Endothelial cell of umbilical vein (primary cell): ENCODE results near the gene LILRA2. TPM values are rescaled to one million over a fixed set of nuclear protein-coding genes. Genes with fewer than 3 reads are reported as not detected.

Source experiments
- BruUV-seq: library from RNA; stranded (reverse); fragments of 400-500 nt; replicated peaks from 2 replicates; lab custom pipeline; 2021; lab: Mats Ljungman, UMichigan
- CTCF ChIA-PET: fragments of 300-600, 350-600 bp; sonication (Branson Sonifier 250); formaldehyde crosslinking; loops from one replicate; lab custom pipeline; 2021; ENCODE audit warnings: antibody characterized with exemption, inconsistent platforms; lab: Charles Lee
- POLR2A ChIA-PET: fragments of 300-600, 350-600 bp; sonication (Branson Sonifier 250); formaldehyde crosslinking; loops from one replicate; lab custom pipeline; 2021; ENCODE audit warnings: antibody characterized with exemption, inconsistent platforms; lab: Charles Lee
- DNase-seq: peaks from one replicate; pipeline ENCODE4 v3.0.0-alpha.2; 2011; ENCODE audit warnings: low read depth, low spot score
- FAIRE-seq: peaks from 2 replicates; lab custom pipeline; 2011; peaks lifted over from hg19 to GRCh38; lab: Jason Lieb, UNC
- H2AFZ ChIP-seq: 2 replicates; pipeline ENCODE4 v1.6.0; 2012; ENCODE audit warnings: low read depth, low read length, control low read depth, inconsistent platforms
- H3K27ac ChIP-seq: 2 replicates; pipeline ENCODE4 v1.5.1; 2011; ENCODE audit warnings: low read depth, mild to moderate bottlenecking, control low read depth, low read length, moderate library complexity; ENCODE audit not compliant: insufficient read depth
- H3K27me3 ChIP-seq, 2 experiments: 2 replicates each; pipeline versions ENCODE4 v1.6.0 to v1.6.1; 2011; ENCODE audit warnings: low read length in 2 of 2, mixed read lengths in 1 of 2; ENCODE audit not compliant: control insufficient read depth in 2 of 2, insufficient read depth in 2 of 2
- H3K36me3 ChIP-seq, 2 experiments: 2 replicates in 1 of 2; 3 replicates in 1 of 2; pipeline ENCODE4 v1.5.1; 2011; ENCODE audit warnings: low read length in 2 of 2, mild to moderate bottlenecking in 1 of 2, moderate library complexity in 1 of 2; ENCODE audit not compliant: control insufficient read depth in 2 of 2, insufficient read depth in 2 of 2; ENCODE audit errors: extremely low read depth in 1 of 2
- H3K4me1 ChIP-seq: 3 replicates; pipeline ENCODE4 v1.5.1; 2011; ENCODE audit warnings: mild to moderate bottlenecking, low read length; ENCODE audit not compliant: control insufficient read depth, insufficient read depth; ENCODE audit errors: extremely low read depth
- H3K4me2 ChIP-seq: 2 replicates; pipeline ENCODE4 v1.6.1; 2011; ENCODE audit warnings: low read length, control low read depth, mixed read lengths; ENCODE audit not compliant: insufficient read depth
- H3K4me3 ChIP-seq, 3 experiments: fragments of 200-600 bp in 1 of 3; sonication (generic), shearing (Covaris generic) in 1 of 3; replicated peaks in 1 of 3; 2 replicates each; pipeline ENCODE4 v1.5.1; 2011 to 2016; ENCODE audit warnings: control low read depth in 3 of 3, low read length in 3 of 3, mild to moderate bottlenecking in 2 of 3, inconsistent platforms in 1 of 3, low read depth in 1 of 3, moderate library complexity in 1 of 3; ENCODE audit not compliant: insufficient read depth in 1 of 3
- H3K79me2 ChIP-seq: 2 replicates; pipeline ENCODE4 v1.6.0; 2012; ENCODE audit warnings: low read length, inconsistent platforms; ENCODE audit not compliant: control insufficient read depth, insufficient read depth
- H3K9ac ChIP-seq: replicated peaks from 2 replicates; pipeline ENCODE3; 2011; ENCODE audit warnings: low read length, control low read depth; ENCODE audit not compliant: insufficient read depth; ENCODE audit errors: extremely low read depth
- H3K9me1 ChIP-seq: replicated peaks from 3 replicates; pipeline ENCODE4 v1.6.0; 2011; ENCODE audit warnings: mild to moderate bottlenecking, low read length; ENCODE audit not compliant: control insufficient read depth, insufficient read depth; ENCODE audit errors: extremely low read depth
- H3K9me3 ChIP-seq: replicated peaks from 2 replicates; pipeline ENCODE4 v1.5.1; 2012; ENCODE audit warnings: low read length, inconsistent platforms; ENCODE audit not compliant: control insufficient read depth, insufficient read depth
- H4K20me1 ChIP-seq: replicated peaks from 2 replicates; pipeline ENCODE3; 2011; ENCODE audit warnings: mild to moderate bottlenecking, low read length; ENCODE audit not compliant: control insufficient read depth, insufficient read depth; ENCODE audit errors: extremely low read depth
- EZH2 ChIP-seq: IDR thresholded peaks from 2 replicates; pipeline ENCODE4 v1.6.1; 2012; ENCODE audit warnings: borderline replicate concordance, low read depth, mild to moderate bottlenecking, moderate library complexity, low read length, inconsistent platforms; ENCODE audit not compliant: severe bottlenecking
- FOS ChIP-seq: IDR thresholded peaks from 2 replicates; pipeline ENCODE4 v1.6.1; 2011; ENCODE audit warnings: mild to moderate bottlenecking, low read length, moderate library complexity, borderline replicate concordance; ENCODE audit not compliant: insufficient read depth
- JUN ChIP-seq: IDR thresholded peaks from 2 replicates; pipeline ENCODE4 v1.6.1; 2011; ENCODE audit warnings: borderline replicate concordance, low read depth; ENCODE audit not compliant: insufficient read length, insufficient read depth
- POLR2AphosphoS5 ChIP-seq: IDR thresholded peaks from 2 replicates; pipeline ENCODE4 v1.6.1; 2012; ENCODE audit warnings: low read depth, mild to moderate bottlenecking, control low read depth, low read length, moderate library complexity; ENCODE audit not compliant: insufficient read depth
- dilution Hi-C: fragments of 300-500 bp; cut with MboI; formaldehyde crosslinking; loops from one replicate; pipeline ENCODE4 v1.15.0; 2019; ENCODE audit warnings: low sequenced_read_pairs; ENCODE audit not compliant: extremely low pct_ligation_motif_present
- intact Hi-C: fragments of 100-400 bp; cut with micrococcal nuclease; formaldehyde crosslinking; loops from one replicate; pipeline ENCODE4 v1.10.0; 2022
- polyA plus RNA-seq, 4 experiments: library from polyadenylated mRNA; depleted of rRNA in 3 of 4; stranded (reverse) in 3 of 4; unstranded in 1 of 4; fragments of >200 nt; gene quantifications; 2 replicates each; pipeline versions ENCODE4 v1.2.1 to v1.2.3, GENCODE V29; 2011 to 2012; ENCODE audit warnings: missing spikeins in 1 of 4
- total RNA-seq: library from RNA; stranded (reverse); gene quantifications from 2 replicates; pipeline ENCODE4 v1.2.3, GENCODE V29; 2021

LILRA2 gene
- total and polyA plus RNA-seq, 2 donors (not counting 3 experiments of a cell fraction or from before 2014, with no cell fraction given): not detected

DNA sequence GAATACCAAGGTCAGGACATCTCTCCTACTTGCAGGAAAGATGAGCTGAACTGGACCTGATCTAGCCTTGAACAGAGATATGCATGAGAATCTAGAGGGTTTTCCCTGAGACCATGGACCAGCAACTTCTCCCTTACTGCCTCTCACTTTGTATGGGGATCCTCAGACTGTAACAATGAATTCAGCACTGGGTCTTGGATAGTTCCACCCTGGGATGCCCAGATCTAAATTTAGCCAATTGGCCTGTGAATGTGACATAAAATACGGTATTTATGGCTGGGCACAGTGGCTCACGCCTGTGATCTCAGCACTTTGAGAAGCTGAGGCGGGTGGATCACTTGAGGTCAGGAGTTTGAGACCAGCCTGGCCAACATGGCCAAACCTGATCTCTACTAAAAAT, 15.3 kb upstream of the LILRA2 start:
- TF ChIP-seq POLR2AphosphoS5 (no peak), JUN (no peak), FOS (no peak), EZH2 (no peak)
- Histone ChIP-seq H3K36me3 (no peaks in the 10 kb centered on the region), H3K4me3 (no peak overlapping the region), H3K27ac (no peak overlapping the region), H3K4me2 (no peak overlapping the region), H3K27me3 (no peaks in the 10 kb centered on the region), H3K9ac (no peak overlapping the region), H2AFZ (no peak overlapping the region), H3K79me2 (no peaks in the 10 kb centered on the region), H3K9me1 (no peaks in the 10 kb centered on the region), H3K9me3 (no peaks in the 10 kb centered on the region), H3K4me1 (no peaks in the 10 kb centered on the region), H4K20me1 (no peaks in the 10 kb centered on the region)
- POLR2A ChIA-PET: no interaction called here
- FAIRE-seq (no peak), DNase-seq (no peak)
- intact Hi-C loops (no loop called here), dilution Hi-C loops (no loop called here)
- no TSS peak for BruUV-seq
- CTCF ChIA-PET: no interaction called here

DNA sequence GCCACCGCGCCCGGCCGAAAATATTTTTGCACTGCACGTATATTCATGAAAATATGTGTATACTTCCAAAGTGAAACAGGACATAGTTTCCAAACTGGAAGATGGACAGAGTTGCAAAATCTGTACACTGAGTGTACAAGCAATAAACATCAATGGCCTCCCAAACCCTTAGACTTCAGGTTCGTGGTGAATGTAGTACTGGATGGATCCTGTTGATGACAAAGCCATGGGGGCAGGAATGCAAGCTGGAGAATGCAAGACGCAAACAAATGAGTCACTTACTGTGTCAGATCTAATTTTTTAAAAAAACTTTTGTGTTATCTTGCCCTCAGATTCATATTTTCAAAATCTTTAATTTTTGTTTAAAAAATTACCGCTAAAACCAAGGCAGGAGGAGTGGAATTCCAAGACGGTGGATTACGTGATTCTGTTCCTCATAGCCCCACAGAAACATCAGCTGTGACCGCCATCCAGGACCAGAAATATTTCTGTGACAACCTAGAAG, 12.7 kb upstream of the LILRA2 start:
- Histone ChIP-seq H3K27ac (no peak overlapping the region), H3K9me1 (no peaks in the 10 kb centered on the region), H3K4me2 (no peak overlapping the region), H4K20me1 (no peaks in the 10 kb centered on the region), H3K4me3 (no peak overlapping the region), H3K9me3 (no peaks in the 10 kb centered on the region), H2AFZ (no peak overlapping the region), H3K27me3 (no peaks in the 10 kb centered on the region), H3K9ac (no peak overlapping the region), H3K4me1 (no peaks in the 10 kb centered on the region), H3K36me3 (no peaks in the 10 kb centered on the region), H3K79me2 (no peaks in the 10 kb centered on the region)
- dilution Hi-C loops: no loop called here
- DNase-seq (no peak), FAIRE-seq (no peak)
- BruUV-seq: no TSS peak
- POLR2A ChIA-PET: no interaction called here
- TF ChIP-seq EZH2: no peak
- intact Hi-C loops: no loop called here
- CTCF ChIA-PET: no interaction called here
